ENCODE data around the gene TMEM170A. TPM values are rescaled to one million over a fixed set of nuclear protein-coding genes. Genes with fewer than 3 reads are reported as not detected.

Gene TMEM170A
- total and polyA plus RNA-seq, 2 experiments from 2014 or later = 31.0 to 68.5 TPM

- TF ChIP-seq ZNF462 (CRISPR knock-in tag; IDR thresholded peaks at IDR 0.05) (no peak), REST (IDR thresholded peaks at IDR 0.05; ENCODE audit: unreplicated experiment) (no peak), NANOG (IDR thresholded peaks at IDR 0.05; ENCODE audit: borderline replicate concordance) (no peak), EZH2phosphoT487 (IDR thresholded peaks at IDR 0.05; ENCODE audit: unreplicated experiment) (no peak), JUNB (IDR thresholded peaks at IDR 0.05; ENCODE audit: unreplicated experiment) (no peak), ETS1 (IDR thresholded peaks at IDR 0.05) (no peak), STAT1 (IDR thresholded peaks at IDR 0.05; ENCODE audit: unreplicated experiment) (no peak), CREB1 (CRISPR knock-in tag; IDR thresholded peaks at IDR 0.05; ENCODE audit: low read depth) (no peak), ZNF114 (CRISPR knock-in tag; IDR thresholded peaks at IDR 0.05) (no peak)
Measured at GRCh38 chr16:75472908-75473877, 8.7 kb upstream of the TMEM170A start (continued).

Data from GM23338 (cell line).